ENCODE results near the gene ZNF296.
A peak's percentile ranks its signal among the peaks of the same experiment; 100 is the strongest.
"Not testable (repeated sequence)": the region's sequence is repeated elsewhere in the genome, so short reads cannot be mapped to it uniquely, and the experiment has no call there.

Gene ZNF296

DNA sequence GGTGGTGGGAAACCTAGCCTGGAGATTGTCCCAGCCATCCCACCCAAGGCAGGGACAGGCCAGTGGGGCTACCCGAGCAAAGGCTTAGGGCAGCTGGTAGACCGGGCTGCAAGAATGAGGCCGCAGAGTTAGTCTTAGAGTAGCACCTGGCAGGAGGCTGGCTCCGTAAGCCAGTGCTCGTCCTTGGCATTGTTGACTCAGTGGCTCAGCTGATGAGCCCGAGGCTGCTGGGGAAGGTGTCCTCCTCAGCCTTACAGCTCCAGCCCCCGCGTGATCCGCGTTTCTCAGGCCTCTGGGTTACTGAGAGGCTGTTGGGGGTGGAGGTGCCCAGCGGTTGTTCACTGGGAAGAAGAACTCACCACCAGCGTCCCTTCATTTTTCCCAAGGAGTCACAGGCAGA is 41.4 kb upstream of the ZNF296 start:
- no peak overlapping the region for H3K4me3 ChIP-seq (ENCODE audit: low read depth in 1 of 5, low read length in 5 of 5)
- H3K9ac ChIP-seq (ENCODE audit: low read length in 5 of 5): peak overlapping the region in 3 of 5 donors; percentile 4 to 21 (median 19)
- H3K36me3 ChIP-seq (ENCODE audit: control insufficient read depth in 5 of 5, insufficient read depth in 5 of 5, low read length in 5 of 5): peaks cover 0 to 2% (median 0%) of the 10 kb centered on the region in 5 donors
- H3K4me1 ChIP-seq (ENCODE audit: control insufficient read depth in 5 of 5, insufficient read depth in 5 of 5, low read length in 5 of 5): peaks cover 0 to 17% (median 10%) of the 10 kb centered on the region in 5 donors
- no peaks in the 10 kb centered on the region for H3K27me3 ChIP-seq (ENCODE audit: control insufficient read depth in 5 of 5, insufficient read depth in 4 of 5, low read length in 5 of 5)
- no peaks in the 10 kb centered on the region for H3K9me3 ChIP-seq (ENCODE audit: control insufficient read depth in 5 of 5, low read length in 5 of 5)
- no peak overlapping the region for H3K27ac ChIP-seq (ENCODE audit: low read depth, low read length)

GRCh38 chr19:45117167-45117594 is 40.9 kb upstream of the ZNF296 start:
- Histone ChIP-seq H3K27me3 (ENCODE audit: control insufficient read depth in 5 of 5, insufficient read depth in 4 of 5, low read length in 5 of 5) (no peaks in the 10 kb centered on the region), H3K9ac (ENCODE audit: low read length in 5 of 5) (peak overlapping the region in 1 of 5 donors; percentile 4), H3K36me3 (ENCODE audit: control insufficient read depth in 5 of 5, insufficient read depth in 5 of 5, low read length in 5 of 5) (peaks cover 0 to 2% (median 0%) of the 10 kb centered on the region in 5 donors), H3K4me1 (ENCODE audit: control insufficient read depth in 5 of 5, insufficient read depth in 5 of 5, low read length in 5 of 5) (peaks cover 0 to 17% (median 10%) of the 10 kb centered on the region in 5 donors), H3K9me3 (ENCODE audit: control insufficient read depth in 5 of 5, low read length in 5 of 5) (no peaks in the 10 kb centered on the region), H3K27ac (ENCODE audit: low read depth, low read length) (no peak overlapping the region), H3K4me3 (ENCODE audit: low read depth in 1 of 5, low read length in 5 of 5) (no peak overlapping the region)

DNA sequence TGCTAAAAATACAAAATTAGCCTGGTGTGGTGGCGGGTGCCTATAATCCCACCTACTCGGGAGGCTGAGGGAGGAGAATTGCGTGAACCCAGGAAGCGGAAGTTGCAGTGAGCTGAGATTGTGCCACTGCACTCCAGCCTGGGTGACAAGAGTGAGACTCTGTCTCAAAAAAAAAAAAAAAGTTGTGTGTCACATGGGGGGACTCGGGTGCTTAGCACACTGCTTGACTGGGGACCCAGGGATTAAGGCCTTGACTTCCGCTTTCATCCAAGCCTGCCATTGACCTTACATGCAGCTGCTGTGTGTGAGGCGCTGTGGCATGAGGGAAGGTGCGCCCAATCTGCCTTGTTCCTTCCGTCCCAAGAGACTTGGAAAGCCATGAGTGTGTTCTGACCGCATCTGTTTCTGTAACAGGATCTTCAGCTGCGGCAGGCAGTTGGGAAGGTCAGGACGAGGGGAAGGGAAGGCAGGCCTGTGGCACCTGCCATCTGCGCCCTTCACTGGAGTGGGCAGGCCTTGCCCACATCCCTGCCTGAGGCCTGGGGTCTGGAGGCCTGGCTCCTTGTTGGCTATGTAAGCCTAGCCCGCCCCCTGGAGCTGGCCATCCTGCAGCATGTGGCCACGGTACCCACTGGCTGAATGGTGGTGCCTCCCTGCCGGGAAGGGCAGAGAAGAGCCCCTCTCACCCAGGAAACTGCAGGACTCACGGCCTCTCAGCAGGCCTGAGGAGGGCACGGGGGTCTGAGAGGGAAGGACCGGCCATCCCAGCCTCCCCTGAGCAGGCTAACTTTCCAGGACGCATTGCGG is 39.7 kb upstream of the ZNF296 start:
- H3K27me3 ChIP-seq (ENCODE audit: control insufficient read depth in 5 of 5, insufficient read depth in 4 of 5, low read length in 5 of 5): no peaks in the 10 kb centered on the region
- H3K4me1 ChIP-seq (ENCODE audit: control insufficient read depth in 5 of 5, insufficient read depth in 5 of 5, low read length in 5 of 5): peaks cover 0 to 17% (median 10%) of the 10 kb centered on the region in 5 donors
- H3K9ac ChIP-seq (ENCODE audit: low read length in 5 of 5): no peak overlapping the region
- peaks cover 0 to 2% (median 0%) of the 10 kb centered on the region in 5 donors for H3K36me3 ChIP-seq (ENCODE audit: control insufficient read depth in 5 of 5, insufficient read depth in 5 of 5, low read length in 5 of 5)
- H3K9me3 ChIP-seq (ENCODE audit: control insufficient read depth in 5 of 5, low read length in 5 of 5): no peaks in the 10 kb centered on the region
- no peak overlapping the region for H3K4me3 ChIP-seq (ENCODE audit: low read depth in 1 of 5, low read length in 5 of 5)
- no peak overlapping the region for H3K27ac ChIP-seq (ENCODE audit: low read depth, low read length)

DNA sequence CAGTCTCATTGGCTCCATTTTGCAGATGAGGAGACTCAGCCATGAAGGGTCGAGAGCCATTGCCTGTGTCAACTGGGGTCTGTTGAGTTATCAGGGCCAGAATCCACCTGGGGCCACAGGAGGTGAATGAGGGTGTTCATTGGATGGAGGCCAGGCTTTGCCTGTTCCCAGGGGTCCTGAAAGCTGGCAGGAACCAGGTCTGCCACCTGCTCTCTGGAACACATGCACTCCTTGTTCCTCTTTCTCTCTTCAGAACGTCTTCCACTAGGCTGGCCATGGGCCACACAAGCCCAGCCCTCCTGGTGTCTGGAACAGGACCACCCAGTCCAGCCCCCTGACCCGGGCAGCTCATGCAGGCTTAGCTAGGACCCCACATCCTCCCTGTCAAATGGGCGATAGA is 37.8 kb upstream of the ZNF296 start:
- Histone ChIP-seq H3K4me3 (ENCODE audit: low read depth in 1 of 5, low read length in 5 of 5) (no peak overlapping the region), H3K9ac (ENCODE audit: low read length in 5 of 5) (no peak overlapping the region)

DNA sequence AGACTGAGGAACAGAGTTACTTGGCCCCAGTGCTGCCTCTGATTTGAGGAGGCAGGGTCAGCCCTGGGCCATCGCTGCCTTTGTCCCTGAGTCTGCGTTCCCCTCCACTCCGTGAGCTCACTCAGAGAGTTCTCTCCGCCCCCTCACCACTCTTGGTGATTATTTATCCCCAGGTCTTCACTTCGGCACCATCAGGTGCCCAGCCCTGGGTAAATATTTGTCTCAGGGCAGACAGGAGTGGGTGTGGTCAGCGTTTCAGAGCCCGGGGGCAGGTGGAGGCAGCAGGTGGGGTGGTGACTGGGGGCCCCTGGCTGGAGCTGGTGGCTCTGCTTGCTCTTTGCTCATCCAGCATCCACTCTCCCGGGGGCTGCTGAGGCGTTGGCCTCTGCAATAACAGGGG is 37.4 kb upstream of the ZNF296 start:
- H3K4me3 ChIP-seq (ENCODE audit: low read depth in 1 of 5, low read length in 5 of 5): no peak overlapping the region
- H3K27ac ChIP-seq (ENCODE audit: low read depth, low read length): no peak overlapping the region
- H3K4me1 ChIP-seq (ENCODE audit: control insufficient read depth in 5 of 5, insufficient read depth in 5 of 5, low read length in 5 of 5): peaks cover 0 to 16% (median 10%) of the 10 kb centered on the region in 5 donors
- no peaks in the 10 kb centered on the region for H3K9me3 ChIP-seq (ENCODE audit: control insufficient read depth in 5 of 5, low read length in 5 of 5)
- H3K36me3 ChIP-seq (ENCODE audit: control insufficient read depth in 5 of 5, insufficient read depth in 5 of 5, low read length in 5 of 5): no peaks in the 10 kb centered on the region
- no peaks in the 10 kb centered on the region for H3K27me3 ChIP-seq (ENCODE audit: control insufficient read depth in 5 of 5, insufficient read depth in 4 of 5, low read length in 5 of 5)
- no peak overlapping the region for H3K9ac ChIP-seq (ENCODE audit: low read length in 5 of 5)

More for the DNA sequence above, 37.8 kb upstream of the ZNF296 start:
- Histone ChIP-seq H3K9me3 (ENCODE audit: control insufficient read depth in 5 of 5, low read length in 5 of 5) (no peaks in the 10 kb centered on the region), H3K36me3 (ENCODE audit: control insufficient read depth in 5 of 5, insufficient read depth in 5 of 5, low read length in 5 of 5) (no peaks in the 10 kb centered on the region), H3K27me3 (ENCODE audit: control insufficient read depth in 5 of 5, insufficient read depth in 4 of 5, low read length in 5 of 5) (no peaks in the 10 kb centered on the region), H3K4me1 (ENCODE audit: control insufficient read depth in 5 of 5, insufficient read depth in 5 of 5, low read length in 5 of 5) (peaks cover 0 to 17% (median 10%) of the 10 kb centered on the region in 5 donors), H3K27ac (ENCODE audit: low read depth, low read length) (no peak overlapping the region)

DNA sequence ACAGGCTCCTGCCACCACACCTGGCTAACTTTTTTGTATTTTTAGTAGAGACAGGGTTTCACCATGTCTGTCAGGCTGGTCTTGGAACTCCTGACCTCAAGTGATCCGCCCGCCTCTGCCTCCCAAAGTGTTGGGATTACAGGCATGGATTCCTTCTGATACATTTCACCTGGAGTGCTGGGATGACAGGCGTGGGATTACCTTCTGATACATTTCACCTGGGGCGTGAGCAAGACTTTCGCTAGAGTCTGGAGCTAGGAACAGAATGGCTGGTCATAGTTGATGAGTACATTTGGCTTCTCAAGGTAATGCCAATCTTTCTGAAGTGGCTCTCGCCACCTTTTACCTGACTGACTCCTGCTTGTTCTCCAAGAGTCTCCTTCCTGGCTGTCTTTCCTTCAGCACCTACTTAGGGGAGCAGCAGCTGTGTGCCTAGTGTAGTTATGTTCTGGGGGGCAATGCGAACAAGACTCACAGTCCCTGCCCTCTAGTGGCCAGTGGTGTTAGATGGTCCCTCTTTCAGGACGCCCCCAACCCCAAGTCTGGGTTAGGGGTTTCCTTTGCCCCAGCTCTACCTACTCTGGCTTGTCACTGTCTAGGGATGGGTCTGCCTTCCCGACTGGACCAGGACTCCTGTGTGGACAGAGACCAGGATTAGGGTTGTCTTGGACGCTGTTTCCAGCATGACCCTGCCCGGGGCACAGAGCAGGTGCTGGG is 36.0 kb upstream of the ZNF296 start:
- Histone ChIP-seq H3K4me3 (ENCODE audit: low read depth in 1 of 5, low read length in 5 of 5) (no peak overlapping the region), H3K36me3 (ENCODE audit: control insufficient read depth in 5 of 5, insufficient read depth in 5 of 5, low read length in 5 of 5) (no peaks in the 10 kb centered on the region), H3K4me1 (ENCODE audit: control insufficient read depth in 5 of 5, insufficient read depth in 5 of 5, low read length in 5 of 5) (peaks cover 0 to 5% (median 1%) of the 10 kb centered on the region in 5 donors), H3K27ac (ENCODE audit: low read depth, low read length) (no peak overlapping the region), H3K9me3 (ENCODE audit: control insufficient read depth in 5 of 5, low read length in 5 of 5) (no peaks in the 10 kb centered on the region), H3K27me3 (ENCODE audit: control insufficient read depth in 5 of 5, insufficient read depth in 4 of 5, low read length in 5 of 5) (no peaks in the 10 kb centered on the region), H3K9ac (ENCODE audit: low read length in 5 of 5) (no peak overlapping the region)

DNA sequence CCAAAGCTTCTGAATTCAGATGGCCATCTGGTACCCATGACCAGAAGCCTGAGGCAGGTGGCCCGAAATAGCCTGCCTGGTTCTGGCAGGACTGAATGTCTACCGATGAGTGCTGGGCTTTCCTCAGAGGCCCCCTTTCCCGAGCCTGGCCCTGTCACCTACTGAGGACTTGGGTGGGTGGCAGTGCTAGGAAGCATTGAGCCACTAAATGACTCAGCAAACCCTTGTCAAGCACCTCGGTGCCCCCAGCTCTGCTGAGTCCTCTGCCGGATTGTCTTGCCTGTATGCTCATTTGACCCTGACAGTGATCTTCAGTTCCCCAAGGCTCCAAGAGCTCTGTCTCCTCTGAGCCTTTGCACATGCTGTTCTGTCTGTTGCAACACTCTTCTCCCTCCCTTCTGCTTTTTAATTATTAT is 34.6 kb upstream of the ZNF296 start:
- no peaks in the 10 kb centered on the region for H3K27me3 ChIP-seq (ENCODE audit: control insufficient read depth in 5 of 5, insufficient read depth in 4 of 5, low read length in 5 of 5)
- no peaks in the 10 kb centered on the region for H3K9me3 ChIP-seq (ENCODE audit: control insufficient read depth in 5 of 5, low read length in 5 of 5)
- H3K4me3 ChIP-seq (ENCODE audit: low read depth in 1 of 5, low read length in 5 of 5): no peak overlapping the region
- no peak overlapping the region for H3K27ac ChIP-seq (ENCODE audit: low read depth, low read length)
- no peaks in the 10 kb centered on the region for H3K36me3 ChIP-seq (ENCODE audit: control insufficient read depth in 5 of 5, insufficient read depth in 5 of 5, low read length in 5 of 5)
- H3K4me1 ChIP-seq (ENCODE audit: control insufficient read depth in 5 of 5, insufficient read depth in 5 of 5, low read length in 5 of 5): peaks cover 0 to 3% (median 0%) of the 10 kb centered on the region in 5 donors
- no peak overlapping the region for H3K9ac ChIP-seq (ENCODE audit: low read length in 5 of 5)

- H3K9me3 ChIP-seq (ENCODE audit: control insufficient read depth in 5 of 5, low read length in 5 of 5): no peaks in the 10 kb centered on the region
- H3K27ac ChIP-seq (ENCODE audit: low read depth, low read length): no peak overlapping the region
- no peaks in the 10 kb centered on the region for H3K36me3 ChIP-seq (ENCODE audit: control insufficient read depth in 5 of 5, insufficient read depth in 5 of 5, low read length in 5 of 5)
- no peak overlapping the region for H3K4me3 ChIP-seq (ENCODE audit: low read depth in 1 of 5, low read length in 5 of 5)
- H3K27me3 ChIP-seq (ENCODE audit: control insufficient read depth in 5 of 5, insufficient read depth in 4 of 5, low read length in 5 of 5): no peaks in the 10 kb centered on the region
- peaks cover 0 to 13% (median 11%) of the 10 kb centered on the region in 5 donors for H3K4me1 ChIP-seq (ENCODE audit: control insufficient read depth in 5 of 5, insufficient read depth in 5 of 5, low read length in 5 of 5)
- H3K9ac ChIP-seq (ENCODE audit: low read length in 5 of 5): no peak overlapping the region
Observed at GRCh38 chr19:45107621-45108150, 31.4 kb upstream of the ZNF296 start.

DNA sequence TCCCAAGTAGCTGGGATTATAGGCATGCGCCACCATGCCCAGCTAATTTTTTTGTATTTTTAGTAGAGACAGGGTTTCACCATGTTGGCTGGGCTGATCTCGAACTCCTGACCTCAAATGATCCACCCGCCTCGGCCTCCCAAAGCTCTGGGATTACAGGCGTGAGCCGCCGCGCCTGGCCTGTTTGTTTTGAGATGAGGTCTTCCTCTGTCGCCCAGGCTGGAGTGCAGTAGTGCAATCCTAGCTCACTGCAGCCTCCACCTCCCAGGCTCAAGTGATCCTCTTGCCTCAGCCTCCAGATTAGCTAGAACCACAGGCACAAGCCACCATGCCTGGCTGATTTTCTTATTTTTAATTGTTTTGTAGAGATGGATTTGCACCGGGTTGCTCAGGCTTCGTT is 30.1 kb upstream of the ZNF296 start:
- not testable (repeated sequence) for H3K27ac ChIP-seq (ENCODE audit: low read depth, low read length); H3K9ac ChIP-seq (ENCODE audit: low read length in 5 of 5); H3K9me3 ChIP-seq (ENCODE audit: control insufficient read depth in 5 of 5, low read length in 5 of 5); H3K4me3 ChIP-seq (ENCODE audit: low read depth in 1 of 5, low read length in 5 of 5); H3K27me3 ChIP-seq (ENCODE audit: control insufficient read depth in 5 of 5, insufficient read depth in 4 of 5, low read length in 5 of 5); H3K36me3 ChIP-seq (ENCODE audit: control insufficient read depth in 5 of 5, insufficient read depth in 5 of 5, low read length in 5 of 5)
- peaks cover 0 to 13% (median 12%) of the 10 kb centered on the region in 5 donors for H3K4me1 ChIP-seq (ENCODE audit: control insufficient read depth in 5 of 5, insufficient read depth in 5 of 5, low read length in 5 of 5)
